Neutrophil (primary cell): ENCODE results near the gene SERPINB5.

Experiments
- H3K27ac ChIP-seq: fragments of 200-600 bp; sonication (generic); 2 replicates; pipeline ENCODE4 v1.5.1; 2016; ENCODE audit warnings: mild to moderate bottlenecking, moderate library complexity
- H3K27me3 ChIP-seq: fragments of 200-600 bp; sonication (generic); 2 replicates; pipeline ENCODE4 v1.6.0; 2016; ENCODE audit warnings: mild to moderate bottlenecking
- H3K36me3 ChIP-seq: fragments of 200-600 bp; sonication (generic); 2 replicates; pipeline ENCODE4 v1.5.1; 2017
- H3K4me1 ChIP-seq, 2 experiments: fragments of 200-600 bp in 1 of 2; sonication (generic) in 1 of 2; 1 replicate in 1 of 2; 2 replicates in 1 of 2; pipeline versions ENCODE4 v1.5.1 to v1.6.1; 2013 to 2016; ENCODE audit warnings: low read depth in 1 of 2, low read length in 1 of 2, mild to moderate bottlenecking in 1 of 2, moderate library complexity in 1 of 2; ENCODE audit not compliant: control insufficient read depth in 1 of 2, insufficient read depth in 1 of 2
- H3K4me3 ChIP-seq, 2 experiments: fragments of 200-600 bp in 1 of 2; sonication (generic) in 1 of 2; 1 replicate in 1 of 2; 2 replicates in 1 of 2; pipeline ENCODE4 v1.5.1; 2013 to 2016; ENCODE audit warnings: low read depth in 1 of 2, low read length in 1 of 2, mild to moderate bottlenecking in 1 of 2, moderate library complexity in 1 of 2
- H3K9me3 ChIP-seq: fragments of 200-600 bp; sonication (generic); 2 replicates; pipeline ENCODE4 v1.5.1; 2016
- TF ChIP-seq, protein P1 (sequence below): fragments of 200-600 bp; sonication (generic); IDR thresholded peaks from 2 replicates; pipeline ENCODE4 v1.5.1; 2016; ENCODE audit warnings: antibody characterized with exemption

SERPINB5 gene

DNA sequence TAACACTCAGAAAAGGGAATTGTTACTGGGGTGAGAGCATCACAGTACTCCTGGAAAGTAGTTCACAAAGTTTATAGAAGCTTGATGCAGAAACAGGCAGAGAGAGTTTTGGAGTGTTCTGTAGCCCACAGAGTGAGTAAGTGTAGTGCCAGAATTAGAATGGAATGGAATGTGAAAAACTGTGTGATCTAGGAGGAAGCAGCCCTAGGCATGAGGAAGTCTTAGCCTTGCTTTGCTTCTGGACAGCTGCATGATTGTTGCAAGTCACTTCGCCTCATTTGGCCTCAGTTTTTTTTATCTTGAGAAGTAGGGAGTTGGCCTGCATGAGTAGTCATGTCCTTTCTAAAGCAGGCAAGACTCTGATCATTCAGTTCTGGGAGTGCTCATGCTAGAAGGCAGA lies 76.3 kb downstream of the SERPINB5 start:
- Histone ChIP-seq H3K4me1 (peaks cover 0 to 5% of the 10 kb centered on the region in 2 experiments), H3K4me3 (no peak overlapping the region), H3K36me3 (no peaks in the 10 kb centered on the region), H3K9me3 (no peaks in the 10 kb centered on the region), H3K27me3 (no peaks in the 10 kb centered on the region), H3K27ac (no peak overlapping the region)
- TF ChIP-seq, protein P1, sequence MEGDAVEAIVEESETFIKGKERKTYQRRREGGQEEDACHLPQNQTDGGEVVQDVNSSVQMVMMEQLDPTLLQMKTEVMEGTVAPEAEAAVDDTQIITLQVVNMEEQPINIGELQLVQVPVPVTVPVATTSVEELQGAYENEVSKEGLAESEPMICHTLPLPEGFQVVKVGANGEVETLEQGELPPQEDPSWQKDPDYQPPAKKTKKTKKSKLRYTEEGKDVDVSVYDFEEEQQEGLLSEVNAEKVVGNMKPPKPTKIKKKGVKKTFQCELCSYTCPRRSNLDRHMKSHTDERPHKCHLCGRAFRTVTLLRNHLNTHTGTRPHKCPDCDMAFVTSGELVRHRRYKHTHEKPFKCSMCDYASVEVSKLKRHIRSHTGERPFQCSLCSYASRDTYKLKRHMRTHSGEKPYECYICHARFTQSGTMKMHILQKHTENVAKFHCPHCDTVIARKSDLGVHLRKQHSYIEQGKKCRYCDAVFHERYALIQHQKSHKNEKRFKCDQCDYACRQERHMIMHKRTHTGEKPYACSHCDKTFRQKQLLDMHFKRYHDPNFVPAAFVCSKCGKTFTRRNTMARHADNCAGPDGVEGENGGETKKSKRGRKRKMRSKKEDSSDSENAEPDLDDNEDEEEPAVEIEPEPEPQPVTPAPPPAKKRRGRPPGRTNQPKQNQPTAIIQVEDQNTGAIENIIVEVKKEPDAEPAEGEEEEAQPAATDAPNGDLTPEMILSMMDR = no peak
